Muscle of leg (tissue), 11 donors: ENCODE results near the gene CTSH. TPM values are rescaled to one million over a fixed set of nuclear protein-coding genes. Genes with fewer than 3 reads are reported as not detected.

Experiments
- DNase-seq: peaks from one replicate; pipeline ENCODE4 v3.0.0; 2013
- H3K27ac ChIP-seq: one replicate; pipeline ENCODE4 v1.5.1; 2013; ENCODE audit warnings: mild to moderate bottlenecking, low read length, control low read depth
- H3K27me3 ChIP-seq: one replicate; pipeline ENCODE4 v1.6.1; 2013; ENCODE audit warnings: low read length; ENCODE audit not compliant: control insufficient read depth, insufficient read depth
- H3K36me3 ChIP-seq: one replicate; pipeline ENCODE4 v1.6.1; 2013; ENCODE audit warnings: low read length; ENCODE audit not compliant: control insufficient read depth, insufficient read depth
- H3K4me1 ChIP-seq: one replicate; pipeline ENCODE4 v1.6.1; 2013; ENCODE audit warnings: low read length; ENCODE audit not compliant: control insufficient read depth, insufficient read depth
- H3K4me3 ChIP-seq: one replicate; pipeline ENCODE4 v1.5.1; 2013; ENCODE audit warnings: low read length, control low read depth
- H3K9me3 ChIP-seq: replicated peaks from 2 replicates; pipeline ENCODE4 v1.6.1; 2013; ENCODE audit warnings: low read depth, low read length; ENCODE audit not compliant: control insufficient read depth
- WGBS: methylation state at CpG from one replicate; pipeline ENCODE4 v1.1.5; 2013; ENCODE audit warnings: missing lambda C conversion rate; ENCODE audit not compliant: insufficient coverage; 5-methylcytosine and 5-hydroxymethylcytosine counted together
- polyA plus RNA-seq, 8 donors: library from polyadenylated mRNA; unstranded; fragments of 120-200 nt; gene quantifications; one replicate each; pipeline versions ENCODE4 v1.2.1 to v1.2.3, GENCODE V29; 2013; ENCODE audit warnings: inconsistent platforms in 1 of 8, low replicate concordance in 1 of 8; ENCODE audit not compliant: insufficient read length in 8 of 8, insufficient read depth in 1 of 8
- total RNA-seq: library from RNA; stranded (reverse); fragments of 120-200 nt; gene quantifications from one replicate; pipeline ENCODE4 v1.2.4, GENCODE V29; 2013

Gene CTSH
- total and polyA plus RNA-seq, 9 donors = 15.5 to 47.9 (median 25.3) TPM

DNA sequence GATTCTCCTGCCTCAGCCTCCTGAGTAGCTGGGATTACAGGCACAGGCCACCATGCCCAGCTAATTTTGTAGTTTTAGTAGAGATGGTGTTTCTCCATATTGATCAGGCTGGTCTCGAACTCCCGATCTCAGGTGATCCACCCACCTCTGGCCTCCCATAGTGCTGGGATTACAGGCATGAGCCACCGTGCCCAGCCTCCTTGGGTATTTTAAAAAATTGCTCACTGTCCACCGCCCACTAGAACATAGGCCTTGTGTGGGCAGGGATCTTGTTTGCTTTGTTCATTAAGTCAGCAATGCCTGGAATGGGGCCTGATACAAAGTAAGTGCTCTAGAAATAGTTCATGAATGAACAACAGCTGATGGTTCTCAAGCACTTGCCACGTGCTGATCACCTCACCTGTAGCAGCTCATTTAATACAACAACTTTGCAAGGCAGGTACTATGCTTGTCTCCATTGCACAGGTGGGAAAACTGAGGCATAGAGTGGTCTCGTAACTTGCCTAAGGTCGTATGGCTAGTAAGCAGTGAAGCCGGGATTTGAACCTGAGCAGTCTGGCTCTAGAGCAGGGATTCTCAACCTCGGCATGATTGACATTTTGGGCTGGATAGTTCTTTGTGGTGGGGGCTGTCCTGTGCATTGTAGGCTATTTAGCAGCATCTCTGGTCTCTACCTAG is 12.7 kb upstream of the CTSH start:
- H3K27me3 ChIP-seq = no peaks in the 10 kb centered on the region
- no peak for DNase-seq
- no peak overlapping the region for H3K27ac ChIP-seq
- H3K4me1 ChIP-seq = no peaks in the 10 kb centered on the region
- no peak overlapping the region for H3K4me3 ChIP-seq
- WGBS = 93% methylated on average over 2 of the region's 9 CpGs
- no peaks in the 10 kb centered on the region for H3K36me3 ChIP-seq
- no peaks in the 10 kb centered on the region for H3K9me3 ChIP-seq

DNA sequence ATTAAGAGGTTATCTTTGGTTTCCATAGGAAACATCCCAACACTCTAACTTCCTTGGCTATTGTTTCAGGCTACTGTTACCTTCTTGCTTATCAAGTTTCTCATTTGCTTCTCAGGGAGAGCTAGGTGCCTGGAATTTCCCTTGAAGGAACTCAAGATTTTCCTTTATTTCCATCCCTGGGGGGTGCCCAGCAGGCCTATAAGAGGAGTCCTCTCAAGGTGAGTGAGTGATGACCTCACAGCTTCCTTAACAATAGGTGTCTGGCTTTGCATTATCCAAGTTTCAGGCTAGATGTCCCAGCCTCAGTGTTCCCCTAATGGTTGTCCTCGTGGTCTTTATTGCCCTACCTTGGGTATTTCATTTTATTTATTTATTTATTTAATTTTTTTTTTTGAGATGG is 12.1 kb upstream of the CTSH start:
- whole genome bisulfite sequencing = no CpG with 5 or more reads among the region's 1 CpG
- no peak overlapping the region for H3K4me3 ChIP-seq
- H3K4me1 ChIP-seq = no peaks in the 10 kb centered on the region
- H3K27ac ChIP-seq = no peak overlapping the region
- no peak for DNase-seq
- H3K9me3 ChIP-seq = no peaks in the 10 kb centered on the region
- H3K27me3 ChIP-seq = no peaks in the 10 kb centered on the region
- no peaks in the 10 kb centered on the region for H3K36me3 ChIP-seq

DNA sequence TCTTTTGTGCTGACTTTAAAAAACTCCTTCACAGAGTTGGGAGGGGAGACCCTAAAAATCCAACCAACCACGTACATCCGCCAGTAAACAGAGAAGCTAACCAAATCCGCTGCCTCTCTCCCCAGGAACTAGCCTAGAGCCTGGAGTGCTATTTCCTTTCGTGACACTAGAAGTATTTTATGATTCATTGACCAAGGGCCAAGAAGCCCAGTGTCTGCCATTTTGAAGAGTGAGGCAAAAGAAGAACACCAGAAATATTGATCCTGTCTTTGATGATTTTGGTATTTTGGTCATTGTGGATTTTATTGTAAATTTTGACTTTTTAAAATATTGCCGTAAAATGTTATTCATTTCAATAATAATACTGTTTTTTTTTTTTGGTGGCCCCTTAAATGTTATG is 10.5 kb upstream of the CTSH start:
- no CpG with 5 or more reads among the region's 5 CpGs for WGBS
- Histone ChIP-seq H3K4me3 (no peak overlapping the region), H3K27me3 (no peaks in the 10 kb centered on the region), H3K36me3 (no peaks in the 10 kb centered on the region), H3K4me1 (peaks cover 8% of the 10 kb centered on the region), H3K27ac (no peak overlapping the region), H3K9me3 (no peaks in the 10 kb centered on the region)
- no peak for DNase-seq

DNA sequence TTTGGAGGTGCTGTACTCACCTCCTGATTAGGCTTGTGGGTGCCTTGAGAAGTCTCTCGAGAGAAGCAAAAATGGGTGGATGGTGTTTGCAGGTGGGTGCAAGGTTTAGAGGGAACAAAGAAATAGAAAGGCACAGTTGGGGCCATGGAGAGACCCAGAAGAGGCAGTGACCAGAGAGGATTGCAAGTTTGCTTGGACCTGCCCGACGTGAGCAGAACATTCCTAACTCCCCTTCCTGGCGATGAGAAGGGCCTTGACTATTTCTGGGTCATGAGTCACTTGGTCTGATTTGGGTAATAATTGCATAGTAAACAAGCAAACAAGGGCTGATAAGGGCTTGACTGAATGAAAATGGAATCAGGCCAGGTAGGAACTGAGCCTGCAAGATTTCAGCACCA is 7.0 kb upstream of the CTSH start:
- H3K9me3 ChIP-seq = no peaks in the 10 kb centered on the region
- no peaks in the 10 kb centered on the region for H3K27me3 ChIP-seq
- no peak for DNase-seq
- no peak overlapping the region for H3K4me3 ChIP-seq
- peaks cover 8% of the 10 kb centered on the region for H3K4me1 ChIP-seq
- H3K36me3 ChIP-seq = no peaks in the 10 kb centered on the region
- no peak overlapping the region for H3K27ac ChIP-seq
- WGBS = 80% methylated on average over 2 of the region's 4 CpGs

DNA sequence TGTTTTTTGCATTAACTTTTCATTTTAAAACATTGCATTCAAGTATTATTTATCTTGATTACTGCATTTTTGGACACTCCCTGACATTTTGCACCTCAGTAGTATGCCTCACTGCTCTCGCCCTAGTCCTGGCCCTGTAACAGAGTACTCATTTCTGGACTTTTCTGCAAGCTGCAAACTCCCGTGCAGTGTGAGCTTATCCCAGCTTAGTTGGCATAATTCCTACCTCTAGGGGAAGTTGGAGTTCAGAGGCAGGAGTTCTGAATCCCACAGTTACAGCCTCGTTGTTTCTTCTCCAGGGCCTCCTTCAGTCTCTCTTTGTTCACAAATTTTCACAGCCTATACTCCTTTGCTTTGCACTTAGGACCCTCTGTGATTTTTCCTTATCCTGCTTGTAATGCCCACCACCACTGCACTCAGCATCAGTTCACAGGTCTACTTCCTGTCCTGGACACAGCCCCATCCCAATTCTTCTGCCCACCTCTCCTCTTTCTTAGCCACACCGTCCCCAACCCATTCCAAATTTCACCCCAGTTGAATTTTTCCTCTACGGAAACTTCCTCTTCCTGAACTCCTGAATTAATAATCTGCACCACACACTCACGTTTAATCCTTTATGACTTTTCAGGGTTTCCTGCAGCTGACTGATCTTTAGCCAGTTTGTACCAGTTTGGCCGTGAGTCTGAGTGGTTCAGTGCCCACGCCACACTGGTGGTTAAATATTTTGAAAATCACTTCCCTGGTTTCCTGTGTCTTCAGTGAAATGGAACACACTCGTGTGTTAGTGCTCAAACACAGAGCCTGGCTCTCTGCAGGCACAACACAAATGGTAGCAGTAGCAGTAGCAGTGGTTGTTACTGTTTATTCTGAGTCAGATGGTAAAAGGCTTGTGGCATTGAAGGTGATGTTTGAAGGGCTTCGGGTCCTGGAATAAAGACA is 6.3 kb upstream of the CTSH start:
- WGBS = 41% methylated on average over 8 of the region's 10 CpGs
- Histone ChIP-seq H3K9me3 (no peaks in the 10 kb centered on the region), H3K4me1 (peaks cover 8% of the 10 kb centered on the region), H3K4me3 (no peak overlapping the region), H3K27ac (no peak overlapping the region), H3K27me3 (no peaks in the 10 kb centered on the region), H3K36me3 (no peaks in the 10 kb centered on the region)
- DNase-seq = peak; percentile 83

DNA sequence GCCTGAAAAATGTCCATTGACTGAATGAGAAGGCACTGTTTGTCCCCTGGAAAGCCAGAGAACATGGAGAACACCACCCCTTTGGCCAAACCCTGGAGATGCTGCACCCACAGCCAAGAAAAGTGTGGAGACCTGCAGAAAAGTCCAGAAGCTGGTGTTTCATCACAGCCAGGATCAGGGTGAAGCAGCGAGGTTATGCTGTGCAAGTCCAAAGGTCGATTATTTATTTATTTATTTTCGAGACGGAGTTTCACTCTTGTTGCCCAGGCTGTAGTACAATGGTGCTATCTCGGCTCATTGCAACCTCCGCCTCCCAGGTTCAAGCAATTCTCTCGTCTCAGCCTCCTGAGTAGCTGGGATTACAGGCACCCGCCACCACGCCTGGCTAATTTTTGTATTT is 5.5 kb upstream of the CTSH start:
- Histone ChIP-seq H3K4me3 (no peak overlapping the region), H3K27ac (no peak overlapping the region)

DNA sequence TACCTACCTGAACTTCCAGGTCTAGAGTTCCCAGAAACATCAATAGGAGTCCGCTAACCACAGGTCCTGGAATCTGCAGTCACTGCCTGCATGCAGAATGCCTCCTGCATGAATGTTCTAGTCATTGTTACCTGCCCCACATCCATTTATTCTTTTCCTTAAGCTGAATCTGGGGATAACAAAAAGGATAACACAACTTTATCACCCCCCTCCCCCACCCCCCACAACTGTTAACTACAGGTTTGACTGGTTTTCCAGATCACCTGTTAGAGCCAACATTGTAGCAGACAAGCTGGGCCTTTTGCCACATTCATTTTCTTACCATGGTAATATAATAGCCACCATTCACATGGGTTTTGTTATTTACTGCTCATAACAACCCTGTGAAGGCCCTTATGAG is 4.6 kb upstream of the CTSH start:
- no peak for DNase-seq
- 0% methylated on average over 1 of the region's 1 CpG for WGBS
- no peak overlapping the region for H3K27ac ChIP-seq

More for the DNA sequence above, 5.5 kb upstream of the CTSH start:
- H3K4me1 ChIP-seq = peaks cover 8% of the 10 kb centered on the region
- no peaks in the 10 kb centered on the region for H3K36me3 ChIP-seq
- no CpG with 5 or more reads among the region's 9 CpGs for WGBS
- H3K27me3 ChIP-seq = peaks cover under 1% of the 10 kb centered on the region
- H3K9me3 ChIP-seq = no peaks in the 10 kb centered on the region
- DNase-seq = no peak

DNA sequence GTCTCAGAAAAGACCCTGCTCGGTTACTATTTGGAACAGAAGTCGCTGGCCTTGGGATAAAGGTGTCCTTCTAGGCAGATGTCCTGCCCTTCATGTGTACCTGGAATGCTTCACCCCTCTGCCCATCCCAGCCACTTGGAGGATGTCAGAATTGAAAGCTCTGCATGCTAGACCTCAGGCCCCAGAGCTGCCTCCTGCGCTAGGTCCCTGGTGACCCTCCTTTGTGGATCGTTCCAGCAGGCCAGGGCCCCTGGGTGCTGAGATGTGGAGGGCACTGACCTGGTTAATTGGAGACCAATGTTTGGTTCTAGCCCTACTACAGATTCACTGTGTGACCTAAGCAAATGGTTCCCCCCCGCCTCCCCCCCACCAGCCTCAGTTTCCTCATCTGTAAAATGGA is 2.7 kb upstream of the CTSH start:
- Histone ChIP-seq H3K9me3 (no peaks in the 10 kb centered on the region), H3K4me1 (peaks cover 22% of the 10 kb centered on the region)
- 77% methylated on average over 3 of the region's 5 CpGs for WGBS

More for the DNA sequence above, 4.6 kb upstream of the CTSH start:
- Histone ChIP-seq H3K4me3 (no peak overlapping the region), H3K4me1 (peaks cover 14% of the 10 kb centered on the region), H3K27me3 (peaks cover 6% of the 10 kb centered on the region), H3K36me3 (no peaks in the 10 kb centered on the region), H3K9me3 (no peaks in the 10 kb centered on the region)

DNA sequence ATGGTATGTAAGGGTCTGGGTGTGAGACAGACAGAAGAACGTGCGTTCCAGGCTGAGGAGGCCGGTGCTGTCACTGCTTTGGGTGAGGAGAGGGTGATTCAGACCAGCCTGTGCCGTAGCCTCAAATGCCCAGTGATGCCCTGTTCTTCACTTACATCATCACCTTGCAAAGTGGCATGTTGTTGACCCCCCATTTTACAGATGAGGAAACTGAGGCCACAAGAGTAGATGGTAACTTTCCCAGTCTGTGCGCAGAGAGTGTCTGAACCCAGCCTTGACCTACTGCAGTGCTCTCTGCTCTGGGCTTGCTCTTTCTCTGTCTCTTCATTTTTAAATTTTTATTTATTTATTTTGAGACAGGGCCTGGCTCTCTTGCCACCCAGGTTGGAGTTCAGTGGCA is 1.6 kb upstream of the CTSH start:
- peaks cover 21% of the 10 kb centered on the region for H3K4me1 ChIP-seq
- H3K4me3 ChIP-seq = no peak overlapping the region
- no peaks in the 10 kb centered on the region for H3K9me3 ChIP-seq
- peaks cover 17% of the 10 kb centered on the region for H3K27me3 ChIP-seq
- WGBS = 100% methylated on average over 1 of the region's 5 CpGs
- H3K36me3 ChIP-seq = no peaks in the 10 kb centered on the region
- no peak overlapping the region for H3K27ac ChIP-seq
- DNase-seq = no peak

More for the DNA sequence above, 2.7 kb upstream of the CTSH start:
- no peak for DNase-seq
- Histone ChIP-seq H3K27me3 (peaks cover 17% of the 10 kb centered on the region), H3K4me3 (no peak overlapping the region), H3K27ac (no peak overlapping the region), H3K36me3 (no peaks in the 10 kb centered on the region)

DNA sequence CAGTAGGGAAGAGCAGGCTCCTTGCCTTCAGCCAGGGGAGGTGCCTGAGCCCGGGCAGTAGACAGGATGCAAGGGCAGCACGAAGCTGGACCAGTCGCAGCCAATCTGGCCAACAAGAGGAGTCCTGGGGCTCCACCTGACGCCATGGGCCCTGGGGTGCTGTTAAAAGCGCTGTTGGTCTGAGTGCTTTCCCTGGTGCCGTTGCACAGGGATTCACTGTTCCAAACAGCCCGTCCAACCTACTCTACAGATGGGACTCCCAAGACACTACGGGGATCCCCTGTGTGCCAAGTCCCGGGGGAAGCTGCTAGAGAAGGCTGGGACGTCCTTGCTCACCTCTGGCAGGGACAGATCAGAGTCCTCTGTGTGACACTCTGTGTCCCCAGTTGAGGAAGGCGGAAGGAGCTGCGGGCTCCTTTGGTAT is 632 bp downstream of the CTSH start:
- DNase-seq = no peak
- 26% methylated on average over 12 of the region's 12 CpGs for WGBS
- peak overlapping the region; percentile 20 for H3K27ac ChIP-seq
- no peaks in the 10 kb centered on the region for H3K9me3 ChIP-seq
- H3K4me1 ChIP-seq = peaks cover 14% of the 10 kb centered on the region
- H3K4me3 ChIP-seq = peak overlapping the region; percentile 49
- H3K27me3 ChIP-seq = peaks cover 17% of the 10 kb centered on the region
- H3K36me3 ChIP-seq = no peaks in the 10 kb centered on the region
